Measurements from ENCODE around the gene ZEB1.

ZEB1 gene

GRCh38 chr10:31318854-31319601 lies at the start of gene ZEB1:
Gene ZEB1 (plus strand): TSS chr10:31319216. CDS start chr10:31319235, 19 bp downstream.
- peak in 40 of 56 donors; percentile 16 to 78 (median 53) for DNase-seq

- no peak for DNase-seq
These were observed 48.1 kb upstream of the ZEB1 start for GRCh38 chr10:31270954-31271353.

- DNase-seq = no peak
These were observed 46.2 kb upstream of the ZEB1 start for GRCh38 chr10:31272841-31273240.

GRCh38 chr10:31273789-31274188 lies 45.2 kb upstream of the ZEB1 start:
- no peak for DNase-seq

GRCh38 chr10:31274310-31274709 lies 44.7 kb upstream of the ZEB1 start:
- DNase-seq = no peak

GRCh38 chr10:31278279-31278941 lies 40.6 kb upstream of the ZEB1 start:
- DNase-seq = no peak

- no peak for DNase-seq
These were observed 38.0 kb upstream of the ZEB1 start for GRCh38 chr10:31280972-31281371.

- no peak for DNase-seq
These were observed 31.0 kb upstream of the ZEB1 start for GRCh38 chr10:31288001-31288400.

- no peak for DNase-seq
These were observed 30.1 kb upstream of the ZEB1 start for GRCh38 chr10:31288962-31289361.

- DNase-seq = no peak
These were observed 28.6 kb upstream of the ZEB1 start for GRCh38 chr10:31290386-31290785.

- DNase-seq = no peak
These were observed 27.9 kb upstream of the ZEB1 start for GRCh38 chr10:31291123-31291522.

- no peak for DNase-seq
These were observed 24.5 kb upstream of the ZEB1 start for GRCh38 chr10:31294558-31294957.

GRCh38 chr10:31296754-31297153 lies 22.3 kb upstream of the ZEB1 start:
- no peak for DNase-seq

- no peak for DNase-seq
These were observed 19.9 kb upstream of the ZEB1 start for GRCh38 chr10:31299119-31299518.

GRCh38 chr10:31303212-31303611 lies 15.8 kb upstream of the ZEB1 start:
- no peak for DNase-seq

- no peak for DNase-seq
These were observed 14.6 kb upstream of the ZEB1 start for GRCh38 chr10:31304291-31304970.

GRCh38 chr10:31313396-31313795 lies 5.6 kb upstream of the ZEB1 start:
- no peak for DNase-seq

- DNase-seq = no peak
These were observed 4.5 kb upstream of the ZEB1 start for GRCh38 chr10:31314256-31315150.

- DNase-seq = no peak
These were observed 3.6 kb upstream of the ZEB1 start for GRCh38 chr10:31315453-31315852.

GRCh38 chr10:31317171-31317570 lies 1.8 kb upstream of the ZEB1 start:
- no peak for DNase-seq

- DNase-seq = peak in 1 of 56 donors; percentile 27
These were observed 1.2 kb upstream of the ZEB1 start for GRCh38 chr10:31317652-31318381.

Measured in amygdala (tissue), 56 donors.